Inflammatory macrophage (primary cell): ENCODE data around the gene CLEC10A.
"Not testable (repeated sequence)": the region's sequence is repeated elsewhere in the genome, so short reads cannot be mapped to it uniquely, and the experiment has no call there.

Experiments
- DNase-seq, 2 donors: peaks; one replicate each; pipeline ENCODE4 v3.0.0-alpha.2; 2020 to 2022

The CLEC10A gene

GRCh38 chr17:7108560-7108925 lies 28.5 kb upstream of the CLEC10A start:
- no peak for DNase-seq

GRCh38 chr17:7107795-7108559 lies 27.9 kb upstream of the CLEC10A start:
- DNase-seq = no peak

GRCh38 chr17:7107012-7107754 lies 27.1 kb upstream of the CLEC10A start:
- DNase-seq = no peak

- DNase-seq = no peak
Measured at GRCh38 chr17:7102421-7102820, 22.4 kb upstream of the CLEC10A start.

- no peak for DNase-seq
Measured at GRCh38 chr17:7101531-7101930, 21.5 kb upstream of the CLEC10A start.

- DNase-seq = not testable (repeated sequence)
Measured at GRCh38 chr17:7100641-7101379, 20.8 kb upstream of the CLEC10A start.

GRCh38 chr17:7098802-7099459 lies 18.9 kb upstream of the CLEC10A start:
- DNase-seq = peak; percentile 51 to 58

GRCh38 chr17:7097940-7098339 lies 17.9 kb upstream of the CLEC10A start:
- no peak for DNase-seq

GRCh38 chr17:7095625-7096024 lies 15.6 kb upstream of the CLEC10A start:
- peak; percentile 40 to 78 for DNase-seq

- DNase-seq = no peak
Measured at GRCh38 chr17:7094652-7095019, 14.6 kb upstream of the CLEC10A start.

GRCh38 chr17:7091311-7092005 lies 11.4 kb upstream of the CLEC10A start:
- not testable (repeated sequence) for DNase-seq

- DNase-seq = not testable (repeated sequence)
Measured at GRCh38 chr17:7089570-7089969, 9.5 kb upstream of the CLEC10A start.

GRCh38 chr17:7088442-7088841 lies 8.4 kb upstream of the CLEC10A start:
- not testable (repeated sequence) for DNase-seq

GRCh38 chr17:7084088-7084487 lies 4.0 kb upstream of the CLEC10A start:
- DNase-seq = peak; percentile 44 to 55

GRCh38 chr17:7083592-7083991 lies 3.5 kb upstream of the CLEC10A start:
- DNase-seq = no peak

- DNase-seq = no peak
Measured at GRCh38 chr17:7081341-7082062, 1.5 kb upstream of the CLEC10A start.

GRCh38 chr17:7080456-7081041 lies 498 bp upstream of the CLEC10A start:
- no peak for DNase-seq

- no peak for DNase-seq
Measured at GRCh38 chr17:7078711-7079110, 1.3 kb downstream of the CLEC10A start.

- DNase-seq = no peak
Measured at GRCh38 chr17:7077911-7078546, 2.0 kb downstream of the CLEC10A start.

GRCh38 chr17:7074931-7075330 lies 5.1 kb downstream of the CLEC10A start:
- DNase-seq = no peak

- no peak for DNase-seq
Measured at GRCh38 chr17:7072406-7072805, 7.6 kb downstream of the CLEC10A start.
